ENCODE measurements around the gene WNT7A. TPM values are rescaled to one million over a fixed set of nuclear protein-coding genes. Genes with fewer than 3 reads are reported as not detected.

The WNT7A gene
- total RNA-seq, 8 experiments from 2014 or later, result 0.09 to 14.1 (median 7.6) TPM

DNA sequence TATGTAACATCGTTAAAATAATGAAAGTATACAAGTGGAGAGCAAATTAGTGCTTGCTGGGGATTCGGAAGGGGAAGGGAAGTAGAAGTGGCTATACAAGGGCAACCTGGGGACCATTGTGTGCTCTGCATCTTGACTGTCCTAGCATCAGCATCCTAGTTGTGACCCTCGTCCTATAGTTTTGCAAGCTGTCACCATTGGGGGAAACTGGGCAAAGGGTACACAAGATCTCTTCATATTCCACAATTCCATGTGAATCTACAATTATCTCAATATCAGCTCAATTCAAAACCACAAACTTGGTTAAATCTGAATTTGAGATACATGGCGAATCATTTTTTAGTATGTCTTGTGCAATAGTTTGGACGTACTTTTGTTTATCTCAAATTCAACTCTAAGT lies 30.9 kb downstream of the WNT7A start:
- in situ Hi-C loops (cut with MboI; ENCODE audit: low pct_unique_long_range_greater_than_20kb in 2 of 9, low sequenced_read_pairs in 9 of 9, unreplicated experiment in 9 of 9), result no loop called here
- no peak for ATAC-seq (replicated peaks in 6 of 8)
- no peak overlapping the region for H3K4me3 ChIP-seq
- H3K4me1 ChIP-seq (replicated peaks in 1 of 2), result no peaks in the 10 kb centered on the region
- no peak overlapping the region for H3K27ac ChIP-seq
- 26 to 100% (median 85%) methylated on average over 1 to 5 of the region's 5 CpGs; no CpG with 5 or more reads in 3 of the 10 experiments for WGBS, 10 experiments

DNA sequence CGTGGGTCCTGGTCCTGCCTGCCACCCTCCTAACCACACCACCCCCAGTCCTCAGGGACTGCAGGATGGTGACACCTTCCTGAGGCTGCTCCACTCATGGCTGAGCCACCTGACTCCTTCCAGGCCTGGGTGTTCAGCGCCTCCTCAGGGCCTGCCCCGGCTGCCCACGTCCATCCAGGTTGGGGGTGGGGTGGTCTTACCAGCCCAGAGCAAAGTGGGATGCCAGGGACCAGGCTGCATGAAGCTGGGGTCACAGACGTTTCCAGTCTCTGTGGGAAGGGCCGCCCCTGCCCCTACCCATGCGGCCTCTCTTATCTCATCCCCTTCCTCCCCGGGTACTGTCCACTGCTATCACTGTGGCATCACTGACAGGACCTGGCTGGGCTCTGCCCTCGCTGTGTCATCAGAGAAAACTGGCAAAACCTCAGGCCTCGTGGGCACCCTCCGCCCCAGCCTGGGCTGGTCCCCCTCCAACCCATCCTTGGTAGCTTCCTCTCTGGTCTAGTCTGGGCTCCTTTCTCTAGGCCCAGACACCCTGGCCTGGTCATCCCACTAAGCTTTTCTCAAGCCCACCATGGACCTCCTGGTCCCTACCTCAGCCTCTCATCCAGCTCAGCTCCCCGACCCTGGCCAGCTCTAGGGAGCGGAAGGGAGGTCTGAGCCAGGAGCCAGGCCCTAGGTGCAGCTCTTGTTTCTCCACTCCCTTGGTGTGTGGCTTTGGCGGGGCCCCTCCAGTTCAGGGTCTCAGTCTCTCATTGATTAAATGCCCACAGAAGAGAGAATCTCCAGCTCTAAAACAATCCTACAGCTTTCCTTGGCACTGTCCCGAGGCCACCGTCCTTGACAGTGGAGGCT lies 32.9 kb downstream of the WNT7A start:
- no peak for ATAC-seq (replicated peaks in 6 of 8)
- in situ Hi-C loops (cut with MboI; ENCODE audit: low pct_unique_long_range_greater_than_20kb in 2 of 9, low sequenced_read_pairs in 9 of 9, unreplicated experiment in 9 of 9), result no loop called here
- Histone ChIP-seq H3K4me3 (no peak overlapping the region), H3K4me1 (replicated peaks in 1 of 2) (no peaks in the 10 kb centered on the region), H3K27ac (no peak overlapping the region)
- 39 to 83% (median 80%) methylated on average over 1 to 7 of the region's 16 CpGs; no CpG with 5 or more reads in 5 of the 10 experiments for WGBS, 10 experiments

DNA sequence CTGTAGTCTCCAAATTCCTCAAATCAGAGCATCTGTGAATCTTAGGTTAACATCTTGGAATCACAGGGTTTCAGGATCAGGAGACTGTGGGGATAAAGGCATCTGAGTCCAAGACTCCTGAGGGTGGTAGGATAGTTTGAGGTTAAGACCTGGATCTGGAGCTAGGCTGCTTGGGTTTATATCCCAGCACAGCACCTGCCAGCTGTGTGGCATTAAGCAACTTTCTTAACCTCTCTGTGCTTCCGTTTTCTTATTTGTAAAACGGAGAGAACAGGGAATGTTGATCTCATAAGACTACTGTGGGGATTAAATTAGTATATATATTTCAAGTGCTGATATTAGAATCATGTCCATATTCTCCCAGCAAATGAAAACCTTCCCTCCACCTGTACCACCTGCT lies 33.6 kb downstream of the WNT7A start:
- H3K4me1 ChIP-seq (replicated peaks in 1 of 2), result no peaks in the 10 kb centered on the region
- in situ Hi-C loops (cut with MboI; ENCODE audit: low pct_unique_long_range_greater_than_20kb in 2 of 9, low sequenced_read_pairs in 9 of 9, unreplicated experiment in 9 of 9), result no loop called here
- no peak for ATAC-seq (replicated peaks in 6 of 8)
- H3K27ac ChIP-seq, result no peak overlapping the region
- WGBS, 10 experiments, result 60 to 100% (median 84%) methylated on average over 1 to 2 of the region's 2 CpGs; no CpG with 5 or more reads in 2 of the 10 experiments
- no peak overlapping the region for H3K4me3 ChIP-seq

GRCh38 chr3:13845806-13846205 lies 34.1 kb downstream of the WNT7A start:
- Histone ChIP-seq H3K4me3 (no peak overlapping the region), H3K27ac (no peak overlapping the region), H3K4me1 (replicated peaks in 1 of 2) (peaks cover 0 to under 1% of the 10 kb centered on the region in 2 donors)
- in situ Hi-C loops (cut with MboI; ENCODE audit: low pct_unique_long_range_greater_than_20kb in 2 of 9, low sequenced_read_pairs in 9 of 9, unreplicated experiment in 9 of 9), result no loop called here
- 80 to 100% (median 90%) methylated on average over 1 to 4 of the region's 7 CpGs; no CpG with 5 or more reads in 7 of the 10 experiments for WGBS, 10 experiments
- ATAC-seq (replicated peaks in 6 of 8), result no peak

- no peak overlapping the region for H3K27ac ChIP-seq
- peaks cover 0 to 3% of the 10 kb centered on the region in 2 donors for H3K4me1 ChIP-seq (replicated peaks in 1 of 2)
- no peak overlapping the region for H3K4me3 ChIP-seq
- WGBS, 10 experiments, result 27 to 92% (median 66%) methylated on average over 3 to 4 of the region's 10 CpGs; no CpG with 5 or more reads in 6 of the 10 experiments
- in situ Hi-C loops (cut with MboI; ENCODE audit: low pct_unique_long_range_greater_than_20kb in 2 of 9, low sequenced_read_pairs in 9 of 9, unreplicated experiment in 9 of 9), result no loop called here
- no peak for ATAC-seq (replicated peaks in 6 of 8)
These were observed 35.0 kb downstream of the WNT7A start for GRCh38 chr3:13844911-13845310.

DNA sequence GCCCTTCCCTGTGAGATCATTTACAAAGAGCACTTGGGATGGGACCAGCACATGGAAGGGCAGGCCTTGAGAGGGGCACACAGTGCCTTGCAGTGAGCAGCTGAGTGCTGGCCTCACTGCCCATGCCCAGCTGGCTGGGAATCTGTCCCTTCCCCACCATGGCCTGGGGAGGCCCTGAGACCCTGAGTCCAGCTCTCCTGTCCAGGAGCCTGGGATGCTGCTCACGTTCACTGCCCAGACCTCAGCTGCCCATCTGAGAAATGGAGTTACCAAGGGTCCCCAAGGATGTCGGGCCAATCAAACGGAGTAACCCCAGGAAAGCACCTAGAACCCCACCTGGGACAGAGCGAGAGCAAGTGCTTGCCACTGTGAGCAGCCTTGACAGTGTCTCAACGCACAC lies 35.6 kb downstream of the WNT7A start:
- no peak overlapping the region for H3K27ac ChIP-seq
- H3K4me1 ChIP-seq (replicated peaks in 1 of 2), result peaks cover 0 to 3% of the 10 kb centered on the region in 2 donors
- ATAC-seq (replicated peaks in 6 of 8), result no peak
- WGBS, 10 experiments, result 54 to 95% methylated on average over 2 to 5 of the region's 5 CpGs; no CpG with 5 or more reads in 8 of the 10 experiments
- in situ Hi-C loops (cut with MboI; ENCODE audit: low pct_unique_long_range_greater_than_20kb in 2 of 9, low sequenced_read_pairs in 9 of 9, unreplicated experiment in 9 of 9), result no loop called here
- H3K4me3 ChIP-seq, result no peak overlapping the region

DNA sequence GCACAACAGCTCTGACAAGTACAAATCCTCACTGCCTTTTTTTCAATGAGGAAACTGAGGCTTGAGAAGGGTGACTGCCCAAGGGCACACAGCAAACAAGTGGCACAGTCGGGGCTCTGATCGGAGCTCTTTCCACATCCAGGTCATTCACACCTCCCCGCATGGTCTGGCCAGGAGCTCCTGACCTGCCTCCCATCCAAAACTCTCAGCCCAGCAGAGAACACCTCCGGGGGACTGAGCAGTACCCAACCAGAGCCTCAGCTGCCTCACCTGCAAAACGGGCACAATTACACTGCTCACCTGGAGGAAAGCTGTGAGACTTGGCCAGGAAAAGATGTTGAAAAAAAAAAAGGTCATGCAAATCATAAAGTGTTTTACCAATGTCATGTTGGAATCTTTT lies 36.5 kb downstream of the WNT7A start:
- ATAC-seq (replicated peaks in 6 of 8), result no peak
- Histone ChIP-seq H3K4me3 (no peak overlapping the region), H3K4me1 (replicated peaks in 1 of 2) (peaks cover 0 to 3% of the 10 kb centered on the region in 2 donors), H3K27ac (no peak overlapping the region)
- in situ Hi-C loops (cut with MboI; ENCODE audit: low pct_unique_long_range_greater_than_20kb in 2 of 9, low sequenced_read_pairs in 9 of 9, unreplicated experiment in 9 of 9), result no loop called here
- 0 to 100% (median 90%) methylated on average over 2 to 4 of the region's 5 CpGs; no CpG with 5 or more reads in 3 of the 10 experiments for WGBS, 10 experiments

DNA sequence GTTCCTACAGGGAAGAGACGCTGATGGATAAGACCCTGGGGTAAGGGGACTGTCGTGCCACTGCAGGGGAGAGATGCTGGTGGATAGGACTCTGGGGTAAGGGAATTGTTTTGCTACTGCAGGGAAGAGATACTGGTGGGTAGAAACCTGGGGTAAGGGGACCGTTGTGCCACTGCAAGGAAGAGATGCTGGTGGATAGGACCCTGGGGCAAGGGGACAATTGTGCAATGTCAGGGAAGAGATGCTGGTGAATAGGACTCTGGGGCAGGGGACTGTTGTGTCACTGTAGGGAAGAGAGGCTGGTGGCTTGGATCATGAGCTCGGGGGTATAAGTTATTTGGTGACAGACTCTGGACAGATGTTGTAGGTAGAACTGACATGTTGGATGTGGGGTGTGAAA lies 37.6 kb downstream of the WNT7A start:
- Histone ChIP-seq H3K27ac (no peak overlapping the region), H3K4me3 (no peak overlapping the region), H3K4me1 (replicated peaks in 1 of 2) (peaks cover 0 to 3% of the 10 kb centered on the region in 2 donors)
- in situ Hi-C loops (cut with MboI; ENCODE audit: low pct_unique_long_range_greater_than_20kb in 2 of 9, low sequenced_read_pairs in 9 of 9, unreplicated experiment in 9 of 9), result no loop called here
- no peak for ATAC-seq (replicated peaks in 6 of 8)
- 8 to 86% (median 72%) methylated on average over 1 to 4 of the region's 4 CpGs; no CpG with 5 or more reads in 2 of the 10 experiments for WGBS, 10 experiments

DNA sequence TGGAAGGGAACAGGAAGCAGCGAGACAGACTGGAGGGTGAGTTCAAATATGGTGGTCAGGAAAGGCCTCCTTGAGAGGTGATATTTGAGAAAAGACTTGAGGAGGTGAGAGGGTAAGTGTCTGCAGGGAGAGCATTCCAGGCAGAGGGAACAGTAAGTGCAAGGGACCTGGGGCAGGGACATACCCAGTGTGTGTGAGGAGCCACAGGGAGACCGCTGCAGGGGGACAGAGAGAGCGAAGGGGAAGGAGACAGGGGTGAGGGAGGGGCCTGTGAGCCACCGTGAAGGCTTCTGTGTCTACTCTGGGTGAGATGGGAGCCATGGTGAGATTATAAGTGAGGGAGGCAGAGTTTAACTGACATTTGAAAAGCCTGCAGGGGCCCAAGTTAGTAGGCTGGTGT lies 38.0 kb downstream of the WNT7A start:
- Histone ChIP-seq H3K4me1 (replicated peaks in 1 of 2) (peaks cover 0 to 3% of the 10 kb centered on the region in 2 donors), H3K27ac (no peak overlapping the region), H3K4me3 (no peak overlapping the region)
- 0 to 100% (median 94%) methylated on average over 1 to 3 of the region's 4 CpGs; no CpG with 5 or more reads in 5 of the 10 experiments for WGBS, 10 experiments
- in situ Hi-C loops (cut with MboI; ENCODE audit: low pct_unique_long_range_greater_than_20kb in 2 of 9, low sequenced_read_pairs in 9 of 9, unreplicated experiment in 9 of 9), result no loop called here
- no peak for ATAC-seq (replicated peaks in 6 of 8)

- Histone ChIP-seq H3K4me1 (replicated peaks in 1 of 2) (peaks cover 0 to 3% of the 10 kb centered on the region in 2 donors), H3K4me3 (no peak overlapping the region), H3K27ac (no peak overlapping the region)
- no peak for ATAC-seq (replicated peaks in 6 of 8)
- in situ Hi-C loops (cut with MboI; ENCODE audit: low pct_unique_long_range_greater_than_20kb in 2 of 9, low sequenced_read_pairs in 9 of 9, unreplicated experiment in 9 of 9), result no loop called here
- WGBS, 10 experiments, result 37 to 95% (median 75%) methylated on average over 2 to 8 of the region's 8 CpGs
These were observed 38.7 kb downstream of the WNT7A start for GRCh38 chr3:13841141-13841540.

DNA sequence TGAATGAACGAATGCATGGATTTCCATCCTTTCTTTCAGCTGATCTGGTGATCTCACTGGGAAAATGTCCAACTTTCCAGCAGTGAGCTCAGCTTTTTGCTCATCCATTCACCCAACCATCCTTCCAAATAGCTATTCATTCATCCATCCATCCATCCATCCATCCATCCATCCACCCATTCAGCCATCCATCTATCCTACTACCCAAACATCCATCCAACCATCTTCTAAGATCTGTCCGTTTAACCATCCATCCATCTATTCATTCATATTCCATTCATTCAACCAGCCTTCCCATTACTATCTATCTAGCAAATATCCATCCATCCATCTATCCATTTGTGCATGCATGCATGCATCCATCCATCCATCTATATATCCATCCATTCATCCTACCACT lies 39.4 kb downstream of the WNT7A start:
- in situ Hi-C loops (cut with MboI; ENCODE audit: low pct_unique_long_range_greater_than_20kb in 2 of 9, low sequenced_read_pairs in 9 of 9, unreplicated experiment in 9 of 9), result no loop called here
- peaks cover 0 to 3% of the 10 kb centered on the region in 2 donors for H3K4me1 ChIP-seq (replicated peaks in 1 of 2)
- no peak overlapping the region for H3K4me3 ChIP-seq
- WGBS, 10 experiments, result 5 to 100% (median 67%) methylated on average over 1 to 2 of the region's 2 CpGs; no CpG with 5 or more reads in 2 of the 10 experiments
- H3K27ac ChIP-seq, result no peak overlapping the region
- no peak for ATAC-seq (replicated peaks in 6 of 8)

GRCh38 chr3:13839726-13840340 lies 40.0 kb downstream of the WNT7A start:
- 0 to 73% (median 31%) methylated on average over 1 to 5 of the region's 5 CpGs; no CpG with 5 or more reads in 4 of the 10 experiments for WGBS, 10 experiments
- peaks cover 0 to 3% of the 10 kb centered on the region in 2 donors for H3K4me1 ChIP-seq (replicated peaks in 1 of 2)
- H3K27ac ChIP-seq, result no peak overlapping the region
- H3K4me3 ChIP-seq, result no peak overlapping the region
- peak in 7 of 8 experiments; percentile 29 to 66 (median 57) for ATAC-seq (replicated peaks in 6 of 8)
- in situ Hi-C loops (cut with MboI; ENCODE audit: low pct_unique_long_range_greater_than_20kb in 2 of 9, low sequenced_read_pairs in 9 of 9, unreplicated experiment in 9 of 9), result no loop called here

DNA sequence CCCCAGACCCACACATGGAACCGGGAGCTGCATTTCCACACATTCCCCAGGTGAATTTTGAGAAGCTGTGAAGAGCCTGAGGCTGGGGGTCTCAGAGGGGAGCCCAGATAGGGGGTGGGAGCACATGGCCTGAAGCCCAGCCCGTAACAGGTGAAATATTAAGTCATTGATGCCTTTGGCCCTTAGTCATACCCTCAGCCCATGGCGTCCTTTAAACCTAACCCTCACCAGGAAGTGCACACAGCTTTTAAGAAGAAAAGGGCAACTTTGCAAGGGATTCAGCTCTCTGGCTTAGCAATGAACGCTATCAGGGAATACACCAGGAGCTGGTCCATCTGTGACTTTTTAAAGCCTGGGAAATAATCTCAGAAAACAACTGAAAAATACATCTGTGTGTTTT lies 40.6 kb downstream of the WNT7A start:
- WGBS, 10 experiments, result 0 to 87% (median 0%) methylated on average over 1 to 4 of the region's 4 CpGs; no CpG with 5 or more reads in 5 of the 10 experiments
- in situ Hi-C loops (cut with MboI; ENCODE audit: low pct_unique_long_range_greater_than_20kb in 2 of 9, low sequenced_read_pairs in 9 of 9, unreplicated experiment in 9 of 9), result no loop called here
- H3K4me1 ChIP-seq (replicated peaks in 1 of 2), result peaks cover 0 to 3% of the 10 kb centered on the region in 2 donors
- H3K27ac ChIP-seq, result no peak overlapping the region
- no peak for ATAC-seq (replicated peaks in 6 of 8)
- H3K4me3 ChIP-seq, result no peak overlapping the region
